Activated CD4-positive, alpha-beta T cell treated with anti-CD3 and anti-CD28 coated beads, Interleukin-2, amount 50 U/mL, for 48 hours (primary cell): ENCODE results near the gene COL28A1.
"Not testable (repeated sequence)": the region's sequence is repeated elsewhere in the genome, so short reads cannot be mapped to it uniquely, and the experiment has no call there.

ENCODE experiments used
- DNase-seq, 2 experiments: peaks; one replicate each; pipeline ENCODE4 v3.0.0-alpha.2; 2020

Gene COL28A1

DNA sequence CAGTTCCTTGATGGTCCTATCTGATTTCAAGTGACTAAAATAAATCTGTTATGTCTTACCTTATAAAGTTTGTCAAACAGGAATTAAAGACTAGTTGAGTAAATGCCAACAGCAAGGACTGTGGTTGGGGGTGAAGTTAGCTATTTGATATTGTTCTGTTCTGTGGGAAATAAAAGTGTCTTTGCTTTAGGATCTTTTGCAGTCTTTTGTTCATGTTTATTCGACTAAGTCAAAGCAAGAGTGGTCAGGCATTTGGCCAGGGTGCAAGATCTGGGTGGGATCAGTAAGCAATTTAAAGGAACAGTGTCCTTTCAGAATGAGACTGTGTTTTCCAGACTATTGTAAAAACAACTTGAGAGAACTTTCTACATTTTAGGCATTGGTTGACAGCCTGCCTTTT is at the start of gene COL28A1:
TSS of gene COL28A1 (minus strand) at position 183 of the 400 bp plus-strand sequence. CDS start 2,998 bp downstream, outside the sequence.
- no peak for DNase-seq

DNA sequence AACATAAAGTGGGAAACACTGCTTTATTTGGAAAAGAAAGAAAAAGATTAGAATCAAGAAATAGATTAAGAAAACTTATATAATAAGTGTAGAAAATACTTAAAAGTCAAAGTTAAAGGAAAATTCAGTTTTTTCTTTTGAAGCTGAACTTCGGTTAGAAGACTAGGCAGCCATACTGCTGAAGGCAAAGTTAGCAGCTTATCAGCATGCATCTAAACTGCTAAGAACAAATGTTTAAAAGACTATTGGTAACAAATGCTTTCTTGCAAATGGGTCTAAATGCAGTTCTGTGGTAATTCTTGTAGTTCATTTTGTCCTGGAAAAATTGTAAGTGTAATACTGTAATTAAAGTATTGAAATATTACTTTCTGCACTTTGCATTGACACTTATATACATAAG is 49.0 kb upstream of the COL28A1 start:
- no peak for DNase-seq

DNA sequence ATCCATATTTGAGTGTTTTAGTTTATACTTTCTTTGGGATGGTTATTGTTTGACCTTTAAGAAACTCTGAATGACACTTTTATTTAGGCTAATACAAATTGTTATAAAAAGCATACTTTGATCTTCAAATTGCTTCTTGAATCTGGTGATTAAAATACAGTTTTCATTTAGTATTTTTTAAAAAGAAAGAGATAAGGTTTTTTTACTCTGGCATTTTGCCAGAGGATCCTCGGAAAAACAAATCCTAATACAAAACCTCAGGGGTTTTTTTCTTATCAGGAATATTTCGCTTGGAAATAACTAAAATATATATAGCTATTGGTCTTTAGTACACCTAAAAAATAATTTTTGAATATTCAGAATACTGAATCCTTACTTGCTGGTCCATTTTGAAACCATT is 48.1 kb upstream of the COL28A1 start:
- no peak for DNase-seq

DNA sequence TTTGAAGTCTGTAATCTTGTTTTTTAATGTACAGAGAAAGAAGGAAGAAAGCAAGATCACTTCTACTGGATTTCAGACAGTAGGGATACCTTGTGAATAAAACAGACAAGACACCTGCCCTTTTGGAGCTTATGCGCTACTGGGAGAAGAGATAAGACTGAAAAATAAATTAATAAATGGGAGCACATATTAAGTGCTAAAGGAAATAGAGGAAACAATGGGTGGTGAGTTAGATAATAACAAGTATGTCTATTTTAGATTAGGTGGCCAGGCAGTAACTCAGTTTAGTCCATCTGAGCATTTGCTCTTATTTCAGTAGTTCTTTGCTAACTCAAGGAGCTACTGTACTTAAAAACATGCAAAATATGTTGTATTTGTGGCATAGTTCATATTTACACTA is 46.9 kb upstream of the COL28A1 start:
- DNase-seq: no peak

DNA sequence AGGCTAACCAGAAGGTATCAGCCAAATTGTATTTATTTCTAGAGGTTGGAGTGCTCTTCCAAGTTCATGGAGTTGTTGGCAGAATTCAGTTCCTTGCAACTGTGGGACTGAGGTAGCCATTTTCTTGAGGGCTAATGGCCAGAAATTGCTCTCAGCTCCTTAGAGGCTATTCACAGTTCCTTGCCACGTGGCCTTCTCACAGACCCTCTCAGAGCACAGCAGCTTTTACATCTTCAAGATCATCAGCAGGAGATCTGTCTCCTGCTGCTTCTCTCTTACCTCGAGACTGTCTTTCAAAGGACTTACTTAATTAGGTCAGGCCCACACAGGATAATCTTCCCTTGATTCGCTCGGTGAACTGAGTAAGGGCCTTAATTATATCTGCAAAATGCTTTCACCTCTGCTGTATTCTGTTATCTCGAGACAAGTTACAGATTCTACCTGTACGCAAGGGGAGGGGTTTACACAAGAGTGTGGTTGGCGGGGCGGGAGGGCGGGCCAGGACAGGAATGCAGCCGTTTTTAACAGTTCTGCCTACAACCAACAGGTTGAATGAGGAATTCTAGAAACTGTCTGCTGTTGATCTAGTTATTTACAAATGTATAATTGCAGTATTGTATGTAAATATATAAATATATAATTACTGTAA is 46.0 kb upstream of the COL28A1 start:
- no peak for DNase-seq

DNA sequence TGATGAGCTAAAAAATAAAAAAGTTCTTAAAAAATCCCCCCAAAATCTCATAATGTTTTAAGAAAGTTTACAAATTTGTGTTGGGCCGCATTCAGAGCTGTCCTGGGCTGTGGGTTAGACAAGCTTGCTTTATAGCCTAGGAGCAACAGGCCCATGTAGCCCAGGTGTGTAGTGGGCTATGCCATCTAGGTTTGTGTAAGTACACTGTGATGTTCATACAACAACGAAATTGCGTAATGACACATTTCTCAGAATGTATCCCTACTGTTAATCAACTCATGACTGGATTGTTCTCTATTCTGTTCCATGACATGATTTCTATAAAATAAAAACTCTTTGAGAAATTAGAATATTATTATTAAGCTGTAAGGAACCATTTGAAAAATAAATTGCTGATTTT is 44.0 kb upstream of the COL28A1 start:
- DNase-seq: no peak

DNA sequence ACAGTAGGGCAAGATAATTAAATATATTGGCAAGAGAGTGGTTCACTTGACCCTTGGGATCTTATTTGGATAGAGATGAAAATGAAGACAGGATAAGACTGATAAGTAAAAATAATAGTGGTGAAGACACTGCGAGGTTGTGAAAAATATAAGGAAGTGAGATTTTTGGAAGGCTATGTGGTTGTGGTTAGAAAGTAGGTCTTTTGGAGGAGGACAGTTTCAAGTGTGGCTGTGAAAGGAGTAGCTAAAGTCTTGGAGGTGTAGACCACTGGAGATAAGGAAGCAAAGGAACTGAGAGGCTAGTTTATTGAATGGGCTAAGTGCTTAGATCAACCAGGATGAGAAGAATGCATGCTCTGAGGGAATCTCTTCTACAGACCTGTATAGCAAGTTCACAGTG is 42.2 kb upstream of the COL28A1 start:
- DNase-seq: no peak

DNA sequence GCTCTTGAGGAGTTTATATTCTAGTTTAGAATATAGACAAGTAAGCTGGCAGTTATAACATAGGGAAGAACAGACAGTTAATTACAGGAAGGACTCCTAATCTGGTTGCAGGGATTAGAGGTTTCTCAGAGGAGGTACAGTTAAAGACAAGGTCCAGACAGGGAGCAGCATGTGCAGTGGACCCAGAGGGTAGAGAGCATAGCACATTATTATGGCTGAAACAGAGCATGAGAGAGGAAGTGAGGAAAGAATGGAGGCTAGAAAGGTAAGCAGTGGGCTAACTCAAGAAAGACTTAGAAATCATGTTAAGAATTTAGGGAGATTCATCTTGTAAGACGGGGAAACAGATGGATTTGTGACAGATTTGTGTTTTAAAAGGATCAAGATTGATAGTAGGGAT is 40.7 kb upstream of the COL28A1 start:
- no peak for DNase-seq

DNA sequence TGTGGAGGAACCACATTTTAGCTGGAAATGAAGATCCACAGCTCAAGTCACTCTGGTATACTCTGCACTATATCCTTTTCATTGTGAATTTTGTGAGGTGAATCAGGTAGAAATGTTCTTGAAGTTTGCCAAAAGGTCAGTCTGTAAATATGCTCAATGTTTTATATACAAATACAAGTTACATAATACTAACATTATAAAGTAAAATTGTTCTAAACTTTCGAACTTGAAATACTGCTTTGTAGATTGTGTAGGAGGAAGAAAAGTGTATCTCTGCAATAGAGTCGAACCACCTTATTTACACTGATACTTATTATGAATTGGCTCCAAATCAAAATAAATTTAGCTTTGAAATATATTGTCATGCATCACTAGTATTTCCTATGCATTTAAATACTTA is 38.0 kb upstream of the COL28A1 start:
- no peak for DNase-seq

DNA sequence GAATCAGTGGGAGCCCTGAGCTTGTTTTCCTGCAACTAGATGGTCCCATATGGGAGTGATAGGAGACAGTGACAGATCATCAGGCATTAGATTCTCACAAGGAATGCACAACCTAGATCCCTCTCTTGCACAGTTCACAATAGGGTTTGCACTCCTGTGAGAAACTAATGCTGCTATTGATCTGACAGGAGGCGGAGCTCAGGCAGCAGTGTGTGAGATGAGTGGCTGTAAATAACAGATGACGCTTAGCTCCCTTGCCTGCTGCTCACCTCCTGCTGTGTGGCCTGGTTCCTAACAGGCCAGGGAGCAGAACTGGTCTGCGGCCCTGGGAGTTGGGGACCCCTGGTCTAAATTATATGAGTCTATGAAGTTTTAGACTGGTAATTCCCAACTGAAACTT is 34.9 kb upstream of the COL28A1 start:
- DNase-seq: no peak

DNA sequence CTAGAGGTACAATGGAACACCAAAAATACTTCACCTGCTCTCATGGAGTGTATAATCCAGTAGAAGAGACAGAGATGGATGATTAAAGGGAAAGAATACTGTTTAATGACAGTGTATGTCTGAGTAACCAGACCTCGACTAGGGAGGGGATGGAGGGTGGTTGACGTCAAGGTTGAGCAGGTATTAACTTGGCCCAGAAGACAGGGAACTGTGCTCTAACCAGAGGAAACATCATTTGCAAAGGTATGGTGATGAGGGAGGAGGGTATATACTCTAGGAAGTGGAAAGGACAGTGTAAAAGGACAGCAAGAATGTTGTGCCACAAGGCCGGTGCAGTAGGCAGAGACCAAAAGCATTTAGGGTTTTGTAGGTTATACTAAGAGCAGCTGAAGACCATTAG is 33.9 kb upstream of the COL28A1 start:
- no peak for DNase-seq

DNA sequence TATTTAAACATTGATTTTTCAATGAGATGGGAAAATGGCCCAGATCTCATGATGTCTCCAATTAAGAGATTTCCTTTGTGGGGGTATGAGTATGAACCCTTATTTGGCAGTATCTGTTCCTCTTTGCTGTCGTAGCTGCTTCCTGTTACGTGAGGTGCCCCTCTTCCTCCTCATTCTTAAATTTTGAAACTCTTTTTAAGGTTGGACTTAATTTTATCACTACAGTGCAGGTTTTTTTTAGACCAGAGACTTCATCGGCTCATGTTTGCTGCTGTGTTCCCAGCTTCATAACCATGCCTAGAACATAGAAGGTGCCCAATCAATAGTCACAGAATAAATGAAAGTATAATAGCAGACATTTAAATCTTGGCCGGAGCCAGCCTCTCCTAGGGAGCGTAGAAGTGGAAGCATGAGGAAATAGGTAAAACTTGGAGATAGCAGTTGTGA is 33.4 kb upstream of the COL28A1 start:
- DNase-seq: no peak

DNA sequence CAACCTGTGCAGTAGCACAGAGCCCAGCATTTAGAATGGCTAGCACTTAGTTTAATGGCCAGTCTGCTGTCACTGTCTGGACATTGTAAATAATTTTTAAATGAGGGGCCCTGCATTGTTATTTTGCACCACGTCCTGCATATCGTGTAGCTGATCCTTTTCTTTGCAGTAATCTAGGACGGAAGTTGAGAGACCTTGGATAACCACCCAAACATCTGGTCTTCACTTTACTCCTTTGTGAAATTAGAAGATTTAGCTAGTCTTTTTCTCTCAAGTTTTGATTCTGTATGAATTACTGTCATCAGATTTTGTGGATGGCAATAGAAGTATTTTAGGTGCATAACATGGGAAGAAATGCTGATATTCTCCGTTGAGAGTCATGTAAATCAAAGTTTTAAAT is 32.9 kb upstream of the COL28A1 start:
- DNase-seq: no peak

DNA sequence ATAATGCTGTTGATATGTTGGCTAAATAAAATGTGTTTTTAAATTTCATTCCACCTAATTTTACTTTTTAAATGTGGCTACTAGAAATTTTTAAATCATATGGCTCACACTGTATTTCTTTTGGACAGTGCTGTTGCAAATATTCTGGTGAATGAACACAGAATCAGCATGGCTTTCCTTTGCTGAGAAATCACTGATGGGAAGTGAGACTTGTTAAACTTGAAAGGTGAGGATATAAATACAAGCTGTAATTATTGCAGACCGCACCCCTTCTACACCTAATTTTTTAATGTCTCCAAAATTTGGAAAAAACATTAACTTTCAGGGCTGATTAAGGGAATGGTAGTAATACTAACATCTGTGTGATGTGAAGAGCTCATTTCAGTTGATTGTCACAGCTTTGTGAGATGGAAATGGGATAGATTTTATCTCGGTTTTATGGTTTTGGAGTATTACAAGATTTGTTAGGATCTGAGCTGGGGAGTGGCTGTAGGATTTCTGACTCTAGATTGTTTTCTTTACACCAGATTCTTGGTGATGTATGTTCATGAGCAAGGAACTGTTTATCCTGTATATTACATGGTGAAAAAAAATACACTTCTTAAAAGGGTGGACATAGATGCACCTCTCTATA is 32.3 kb upstream of the COL28A1 start:
- no peak for DNase-seq

DNA sequence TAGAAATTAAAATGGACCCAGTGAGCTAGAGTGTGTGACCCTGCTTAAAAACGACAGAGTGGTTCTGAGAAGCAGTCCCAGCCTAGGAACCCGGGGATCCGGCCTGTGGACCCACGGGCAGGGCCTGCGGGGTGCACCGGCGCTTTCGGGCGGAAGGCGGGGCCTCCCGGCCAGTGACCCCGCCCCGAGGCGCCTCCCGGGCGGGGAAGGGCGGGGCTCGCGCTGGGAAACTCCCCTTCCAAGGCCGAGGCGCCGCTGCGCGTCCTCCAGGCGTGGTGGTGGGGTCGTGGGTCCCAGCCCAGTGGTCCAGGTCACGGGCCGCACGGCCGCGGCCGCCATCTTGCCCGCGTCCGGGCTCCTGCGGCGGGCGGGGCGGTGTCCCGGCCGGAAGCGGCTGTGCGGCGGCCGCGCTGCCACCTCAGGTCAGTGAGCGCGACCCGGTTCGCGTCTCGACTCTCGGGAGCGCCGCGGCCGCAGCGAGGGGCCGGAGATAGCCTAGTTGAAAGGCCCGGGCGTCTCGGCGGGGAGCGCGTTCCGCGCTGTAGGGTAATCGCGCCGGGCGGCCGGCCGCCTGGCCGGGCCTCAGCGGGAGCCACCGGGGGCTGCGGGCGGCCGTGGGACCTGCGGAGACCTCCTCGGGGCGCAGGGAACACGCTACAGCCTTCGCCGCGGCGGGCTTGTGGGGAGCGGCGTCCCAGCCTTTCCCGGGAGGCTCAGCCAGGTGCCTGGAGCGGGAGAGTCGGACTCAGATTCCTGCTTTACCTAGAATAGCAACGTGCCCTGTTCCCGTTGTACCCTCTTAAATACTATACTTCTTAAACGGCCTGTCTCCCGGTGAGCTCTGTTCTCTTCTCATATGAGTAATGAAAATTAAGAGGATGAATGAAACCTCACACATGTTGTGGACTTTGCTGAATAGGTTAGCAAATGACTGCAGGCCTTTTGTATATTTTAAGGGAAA is 31.3 kb upstream of the COL28A1 start, which contains the start of gene MIOS:
TSS of gene MIOS (plus strand) at position 234 of the 961 bp plus-strand sequence. CDS start 5,592 bp downstream, outside the sequence.
- DNase-seq: peak; percentile 78 to 81

DNA sequence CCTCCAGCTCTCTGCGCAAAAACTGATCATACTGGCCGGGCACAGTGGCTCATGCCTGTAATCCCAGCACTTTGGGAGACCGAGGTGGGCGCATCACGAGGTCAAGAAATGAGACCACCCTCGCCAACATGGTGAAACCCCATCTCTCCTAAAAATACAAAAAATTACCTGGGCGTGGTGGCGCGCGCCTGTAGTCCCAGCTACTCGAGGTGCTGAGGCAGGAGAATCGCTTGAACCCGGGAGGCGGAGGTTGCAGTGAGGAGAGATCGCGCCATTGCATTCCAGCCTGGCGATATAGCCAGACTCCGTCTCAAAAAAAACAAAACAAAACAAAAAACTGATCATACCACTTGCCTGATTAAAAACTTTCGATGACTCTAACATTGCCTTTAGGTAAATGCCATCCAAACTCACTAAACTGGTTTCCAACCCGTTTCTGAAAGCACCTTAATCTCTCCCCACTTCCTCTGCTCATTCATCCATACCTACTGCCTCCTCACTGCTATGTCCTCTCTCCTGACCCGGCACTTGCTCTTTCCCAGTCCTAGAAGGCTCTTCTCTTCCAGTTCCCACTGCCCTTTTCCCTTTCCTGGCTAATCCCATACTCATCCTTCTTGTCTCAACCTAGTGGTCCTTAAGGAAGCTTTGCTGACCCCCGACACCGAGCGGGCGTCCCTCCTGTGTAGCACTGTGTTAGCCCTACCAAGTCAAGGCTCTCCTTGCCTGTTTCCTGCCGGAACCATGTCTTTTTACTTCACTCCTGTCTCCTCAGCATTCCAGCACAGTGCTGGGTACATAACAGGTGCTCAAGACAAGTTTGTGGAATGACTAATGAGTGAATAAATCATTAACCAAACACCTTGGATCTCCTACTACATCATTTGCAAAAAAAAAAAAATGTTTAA is 30.3 kb upstream of the COL28A1 start:
- DNase-seq: no peak

DNA sequence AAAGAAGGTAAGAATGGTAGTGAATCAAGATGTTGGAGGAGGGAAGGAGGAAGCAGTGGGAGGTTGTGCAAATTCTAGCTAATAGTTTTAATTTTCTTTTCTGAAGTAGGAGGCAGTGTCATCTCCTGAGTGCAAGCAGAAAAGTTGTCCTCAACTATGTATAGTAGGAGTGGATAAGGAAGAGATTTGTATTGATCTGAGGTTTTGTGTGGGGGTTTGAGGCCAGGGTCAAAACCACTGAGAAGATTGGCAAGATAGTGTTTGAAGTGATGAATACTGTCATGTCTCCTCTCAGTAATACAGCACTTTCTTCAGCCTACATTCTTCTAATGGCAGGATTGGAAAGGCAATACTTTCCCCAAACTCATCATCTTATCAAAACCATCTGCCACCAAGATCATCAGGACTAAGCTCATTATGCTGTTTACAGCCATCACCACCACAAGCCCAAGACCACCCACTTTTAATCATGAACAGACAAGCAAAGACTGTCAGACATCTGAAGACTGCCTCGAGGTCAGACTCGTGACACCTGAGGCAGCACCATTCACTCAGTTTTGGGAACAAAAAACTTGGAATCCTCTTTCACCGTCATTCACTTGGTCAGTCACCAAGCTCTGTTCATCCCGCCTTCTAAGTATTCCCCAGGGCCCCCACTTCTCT is 29.5 kb upstream of the COL28A1 start:
- DNase-seq: peak; percentile 25 to 46

DNA sequence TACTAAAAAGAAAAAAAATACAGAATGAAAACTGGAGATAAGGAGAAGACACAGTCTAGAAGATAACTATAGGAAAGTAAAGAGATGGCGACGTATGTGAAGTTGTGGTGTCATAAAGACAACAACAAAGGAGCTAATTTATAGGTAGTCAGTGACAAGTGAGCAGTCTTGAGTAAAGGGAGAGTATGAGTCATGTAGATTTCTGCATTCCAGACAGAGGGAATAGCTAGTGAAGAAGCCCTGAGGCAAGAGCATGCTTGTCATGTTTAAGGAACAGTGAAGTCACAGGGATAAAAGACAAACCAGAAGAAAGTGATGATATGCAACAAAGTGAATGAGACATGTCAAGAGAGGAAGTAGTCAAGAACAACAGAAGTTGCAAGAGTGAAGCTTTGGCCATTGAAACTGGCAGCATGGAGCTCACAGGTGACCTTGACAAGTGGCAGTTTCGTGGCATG is 28.7 kb upstream of the COL28A1 start:
- DNase-seq: no peak

DNA sequence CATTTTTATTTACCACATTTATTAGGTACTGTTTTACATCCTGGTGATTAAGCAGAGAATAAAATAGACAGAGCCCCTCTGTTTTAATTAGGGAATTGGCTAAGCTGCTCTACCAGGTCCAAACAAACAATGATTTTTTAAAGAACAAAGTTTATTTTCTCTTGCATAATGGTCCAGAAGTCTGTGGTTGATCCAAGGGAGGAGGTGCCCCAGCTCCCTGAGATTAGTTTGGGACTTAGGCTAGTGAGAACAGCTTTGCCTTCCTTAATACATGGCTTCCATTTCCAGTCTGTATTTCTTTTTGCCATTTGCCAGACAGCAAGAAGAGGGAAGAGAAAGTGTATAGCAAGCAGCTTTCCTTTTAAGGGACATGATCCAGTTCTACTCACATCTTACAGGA is 28.1 kb upstream of the COL28A1 start:
- DNase-seq: no peak

DNA sequence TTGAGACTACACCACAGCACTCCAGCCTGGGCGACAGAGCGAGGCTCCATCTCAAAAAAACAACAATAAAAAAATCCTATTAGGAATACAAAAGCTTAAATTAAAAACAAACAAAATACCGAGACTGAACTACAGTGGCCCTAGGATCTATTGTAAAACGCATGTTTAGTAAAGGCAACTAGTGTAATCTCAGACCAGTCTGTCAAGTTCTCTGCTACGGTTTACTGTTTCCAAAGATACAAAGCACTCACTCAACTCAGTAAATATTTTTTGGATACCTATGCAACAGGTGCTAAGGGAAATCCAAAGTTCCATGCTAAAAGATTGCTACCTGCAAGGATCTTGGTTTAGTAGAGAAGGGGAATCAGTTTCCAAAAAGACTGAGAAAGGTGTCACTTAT is 27.6 kb upstream of the COL28A1 start:
- DNase-seq: no peak

DNA sequence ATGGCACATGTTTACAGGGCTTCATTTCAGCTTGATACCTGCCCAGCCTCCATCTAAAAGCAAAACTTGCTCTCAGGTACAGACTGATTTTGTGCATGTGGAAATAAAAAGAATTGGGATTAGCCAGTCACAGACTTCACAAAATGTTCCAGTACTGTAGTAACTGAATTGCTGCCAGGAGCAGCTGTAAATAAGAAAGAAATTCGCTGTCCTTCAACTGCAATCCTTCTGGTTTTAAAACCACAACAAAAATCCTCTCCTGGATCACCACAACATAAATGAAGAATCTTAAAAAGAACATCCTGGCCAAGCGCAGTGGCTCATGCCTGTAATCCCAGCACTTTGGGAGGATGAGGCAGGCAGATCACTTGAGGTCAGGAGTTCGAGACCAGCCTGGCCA is 27.1 kb upstream of the COL28A1 start:
- DNase-seq: no peak

DNA sequence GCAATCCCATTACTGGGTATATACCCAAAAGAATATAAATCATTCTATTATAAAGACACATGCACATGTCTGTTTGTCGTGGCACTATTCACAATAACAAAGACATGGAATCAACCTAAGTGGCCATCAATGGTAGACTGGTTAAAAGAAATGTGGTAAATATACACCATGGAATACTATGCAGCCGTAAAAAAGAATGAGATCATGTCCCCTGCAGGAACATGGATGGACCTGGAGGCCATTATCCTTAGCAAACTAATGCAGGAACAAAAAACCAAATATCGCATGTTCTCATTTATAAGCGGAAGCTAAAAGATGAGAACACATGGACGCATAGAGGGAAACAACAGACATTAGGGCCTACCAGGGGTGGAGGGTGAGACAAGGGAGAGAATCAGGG is 25.9 kb upstream of the COL28A1 start:
- DNase-seq: not testable (repeated sequence)
